HUES6 (cell line): ENCODE results near the gene CHID1.

ENCODE experiments used
- H3K27ac ChIP-seq: 2 replicates; pipeline ENCODE4 v1.7.0; 2013; ENCODE audit warnings: low read depth, mild to moderate bottlenecking, low read length, inconsistent platforms
- H3K27me3 ChIP-seq: 2 replicates; pipeline ENCODE4 v1.6.1; 2013; ENCODE audit warnings: low read length; ENCODE audit not compliant: control insufficient read depth, insufficient read depth
- H3K36me3 ChIP-seq: 2 replicates; pipeline ENCODE4 v1.6.1; 2013; ENCODE audit warnings: low read length; ENCODE audit not compliant: control insufficient read depth, insufficient read depth
- H3K4me1 ChIP-seq: 2 replicates; pipeline ENCODE4 v1.6.1; 2013; ENCODE audit warnings: low read length; ENCODE audit not compliant: control insufficient read depth, insufficient read depth
- H3K4me3 ChIP-seq: 2 replicates; pipeline ENCODE4 v1.5.1; 2013; ENCODE audit warnings: low read depth, low read length
- H3K9ac ChIP-seq: one replicate; pipeline ENCODE4 v1.6.1; 2013; ENCODE audit warnings: mild to moderate bottlenecking, low read length
- H3K9me3 ChIP-seq: 2 replicates; pipeline ENCODE4 v1.6.1; 2013; ENCODE audit warnings: low read depth, low read length; ENCODE audit not compliant: control insufficient read depth, insufficient read depth

The CHID1 gene

GRCh38 chr11:831961-832528, 78.6 kb downstream of the CHID1 start:
- Histone ChIP-seq H3K9me3 (no peaks in the 10 kb centered on the region), H3K27me3 (peaks cover 55% of the 10 kb centered on the region), H3K9ac (peak overlapping the region; percentile 64), H3K27ac (no peak overlapping the region), H3K36me3 (peaks cover 5% of the 10 kb centered on the region), H3K4me1 (peaks cover 67% of the 10 kb centered on the region), H3K4me3 (peak overlapping the region; percentile 75)

- peaks cover 67% of the 10 kb centered on the region for H3K4me1 ChIP-seq
- H3K36me3 ChIP-seq = no peaks in the 10 kb centered on the region; the same call in 1 of the 2 replicates
- no peak overlapping the region for H3K27ac ChIP-seq
- H3K9ac ChIP-seq = no peak overlapping the region
- H3K9me3 ChIP-seq = no peaks in the 10 kb centered on the region
- H3K4me3 ChIP-seq = peak overlapping the region; percentile 75
- H3K27me3 ChIP-seq = peaks cover 63% of the 10 kb centered on the region
Observed at GRCh38 chr11:831118-831864, 79.3 kb downstream of the CHID1 start.

- H3K4me3 ChIP-seq = peak overlapping the region; percentile 62
Observed at GRCh38 chr11:830295-831117, 80.1 kb downstream of the CHID1 start.

GRCh38 chr11:829847-830294, 80.7 kb downstream of the CHID1 start:
- peaks cover 75% of the 10 kb centered on the region for H3K27me3 ChIP-seq
- no peaks in the 10 kb centered on the region for H3K36me3 ChIP-seq
- no peaks in the 10 kb centered on the region for H3K9me3 ChIP-seq
- no peak overlapping the region for H3K9ac ChIP-seq
- peaks cover 64% of the 10 kb centered on the region for H3K4me1 ChIP-seq
- H3K4me3 ChIP-seq = peak overlapping the region; percentile 62
- H3K27ac ChIP-seq = no peak overlapping the region

More at GRCh38 chr11:830295-831117, 80.1 kb downstream of the CHID1 start:
- H3K9ac ChIP-seq = no peak overlapping the region
- H3K9me3 ChIP-seq = no peaks in the 10 kb centered on the region
- H3K27ac ChIP-seq = no peak overlapping the region
- H3K36me3 ChIP-seq = no peaks in the 10 kb centered on the region
- peaks cover 67% of the 10 kb centered on the region for H3K4me1 ChIP-seq
- peaks cover 70% of the 10 kb centered on the region for H3K27me3 ChIP-seq

GRCh38 chr11:829176-829846, 81.3 kb downstream of the CHID1 start:
- Histone ChIP-seq H3K4me1 (peaks cover 58% of the 10 kb centered on the region), H3K4me3 (peak overlapping the region; percentile 62), H3K36me3 (peaks cover 3% of the 10 kb centered on the region; the same call in 1 of the 2 replicates), H3K27ac (no peak overlapping the region), H3K27me3 (peaks cover 75% of the 10 kb centered on the region), H3K9ac (no peak overlapping the region), H3K9me3 (no peaks in the 10 kb centered on the region)

- Histone ChIP-seq H3K9ac (no peak overlapping the region), H3K27ac (no peak overlapping the region), H3K4me1 (peaks cover 51% of the 10 kb centered on the region), H3K4me3 (peak overlapping the region; percentile 62), H3K27me3 (peaks cover 75% of the 10 kb centered on the region), H3K9me3 (no peaks in the 10 kb centered on the region), H3K36me3 (peaks cover 8% of the 10 kb centered on the region; the same call in 1 of the 2 replicates)
Observed at GRCh38 chr11:828506-829175, 82.0 kb downstream of the CHID1 start.

- H3K4me3 ChIP-seq = peak within 1 kb of the TSS; percentile 62
- peaks cover 75% of the 10 kb centered on the region for H3K27me3 ChIP-seq
- peaks cover 8% of the 10 kb centered on the region; the same call in 1 of the 2 replicates for H3K36me3 ChIP-seq
- H3K27ac ChIP-seq = no peak within 1 kb of the TSS
- no peaks in the 10 kb centered on the region for H3K9me3 ChIP-seq
- peaks cover 49% of the 10 kb centered on the region for H3K4me1 ChIP-seq
- H3K9ac ChIP-seq = peak within 1 kb of the TSS; percentile 4
Observed at GRCh38 chr11:827897-828192, 82.8 kb downstream of the CHID1 start, which contains the start of gene CRACR2B. CRACR2B (plus strand) TSS chr11:827919; CDS start chr11:828608, 689 bp downstream.

- peaks cover 72% of the 10 kb centered on the region for H3K27me3 ChIP-seq
- H3K27ac ChIP-seq = no peak overlapping the region
- peak overlapping the region; percentile 4 for H3K9ac ChIP-seq
- H3K36me3 ChIP-seq = peaks cover 10% of the 10 kb centered on the region; the same call in 1 of the 2 replicates
- H3K4me3 ChIP-seq = peak overlapping the region; percentile 51
- peaks cover 46% of the 10 kb centered on the region for H3K4me1 ChIP-seq
- no peaks in the 10 kb centered on the region for H3K9me3 ChIP-seq
Observed at GRCh38 chr11:827146-827896, 83.3 kb downstream of the CHID1 start.

GRCh38 chr11:826836-827145, 83.8 kb downstream of the CHID1 start:
- Histone ChIP-seq H3K27me3 (peaks cover 67% of the 10 kb centered on the region), H3K27ac (no peak overlapping the region), H3K36me3 (peaks cover 15% of the 10 kb centered on the region; the same call in 1 of the 2 replicates), H3K9ac (no peak overlapping the region), H3K9me3 (no peaks in the 10 kb centered on the region), H3K4me3 (peak overlapping the region; percentile 51), H3K4me1 (peaks cover 41% of the 10 kb centered on the region)

- H3K9me3 ChIP-seq = no peaks in the 10 kb centered on the region
- no peak overlapping the region for H3K9ac ChIP-seq
- H3K4me3 ChIP-seq = peak overlapping the region; percentile 51; the same call in 1 of the 2 replicates
- no peak overlapping the region for H3K27ac ChIP-seq
- peaks cover 61% of the 10 kb centered on the region for H3K27me3 ChIP-seq
- peaks cover 16% of the 10 kb centered on the region; the same call in 1 of the 2 replicates for H3K36me3 ChIP-seq
- H3K4me1 ChIP-seq = peaks cover 35% of the 10 kb centered on the region
Observed at GRCh38 chr11:826227-826621, 84.4 kb downstream of the CHID1 start.
